HG02759 (cell line): ENCODE data around the gene TECPR1.
A peak's percentile ranks its signal among the peaks of the same experiment; 100 is the strongest.

ENCODE experiments used
- ATAC-seq: cut with Tn5 transposase; IDR thresholded peaks from one replicate; pipeline ENCODE4 v1.9.1; 2021; ENCODE audit warnings: mild to moderate bottlenecking, moderate library complexity; ENCODE audit not compliant: unreplicated experiment

TECPR1 gene

DNA sequence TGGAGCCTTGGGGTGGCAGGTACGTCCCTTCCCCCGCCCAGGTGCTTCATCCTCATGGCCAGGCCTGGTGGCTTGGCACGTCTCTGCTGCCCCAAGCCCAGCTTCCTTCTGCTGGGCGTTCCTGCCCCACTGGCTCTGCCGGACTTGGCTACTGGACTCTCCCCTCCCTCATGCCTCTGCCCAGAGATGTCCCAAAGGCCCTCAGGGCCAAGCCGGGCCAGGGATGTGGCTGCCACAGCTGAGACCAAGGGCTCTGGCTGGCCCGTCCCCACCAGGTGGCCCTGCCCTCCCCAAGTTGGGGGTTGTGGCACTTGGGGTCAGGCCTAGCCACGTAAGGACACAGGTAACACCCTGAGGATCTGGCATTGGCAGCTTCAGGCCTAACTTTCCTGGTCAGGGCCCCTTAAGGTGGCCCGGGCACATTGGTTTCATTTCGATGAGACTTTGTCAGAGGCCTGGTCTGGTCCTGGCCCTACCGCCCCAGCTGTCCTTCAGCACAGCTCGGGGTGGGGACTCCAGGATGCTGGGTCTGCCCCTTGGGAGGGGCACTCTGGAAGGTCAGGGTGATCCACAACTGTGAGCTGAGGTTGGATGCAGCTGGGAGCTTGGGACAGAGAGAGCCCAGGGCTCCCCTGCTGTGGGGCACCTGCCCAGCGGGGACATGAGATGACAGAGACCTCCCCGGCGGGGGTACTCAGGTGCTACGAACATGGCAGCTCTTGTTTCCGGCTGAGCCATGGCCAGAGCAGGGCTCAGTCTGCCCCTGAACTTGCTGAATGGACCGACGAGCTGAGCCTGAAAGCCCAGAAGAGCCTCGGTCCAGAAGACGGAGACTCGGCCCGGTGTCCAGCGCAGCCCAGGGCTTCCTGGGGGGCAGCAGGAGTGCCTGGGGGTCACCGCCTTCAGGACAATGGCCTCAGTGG is 37.9 kb downstream of the TECPR1 start:
- ATAC-seq, result no peak

DNA sequence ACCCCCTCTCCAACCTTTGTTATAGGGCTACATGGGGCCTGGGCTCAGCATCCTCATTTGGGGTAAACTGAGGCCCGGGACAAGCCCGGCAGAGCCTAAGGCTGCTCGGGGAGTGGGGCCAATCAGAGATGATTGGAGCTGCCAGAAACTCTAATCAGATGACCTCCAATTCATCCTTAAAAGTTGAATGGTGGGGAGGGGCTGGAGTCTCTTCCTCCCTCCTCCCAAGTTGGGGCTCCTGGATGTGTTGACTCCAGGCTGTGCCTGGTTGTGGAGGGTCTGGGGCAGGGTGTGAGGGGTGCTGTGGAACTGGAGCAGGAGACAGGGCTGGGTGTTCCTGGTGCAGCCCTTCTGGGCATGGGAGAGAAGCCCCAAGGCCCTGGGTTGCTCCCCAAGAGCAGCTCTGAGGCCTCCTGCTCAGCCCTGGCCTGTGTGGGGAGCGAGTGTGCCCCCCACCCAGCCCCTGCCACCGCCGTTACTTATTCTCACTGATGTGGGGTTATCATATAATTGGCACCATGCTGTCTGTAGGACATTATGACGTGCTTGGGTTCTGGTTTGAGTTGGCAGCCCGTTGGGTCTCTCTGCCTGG is 38.6 kb downstream of the TECPR1 start:
- no peak for ATAC-seq

DNA sequence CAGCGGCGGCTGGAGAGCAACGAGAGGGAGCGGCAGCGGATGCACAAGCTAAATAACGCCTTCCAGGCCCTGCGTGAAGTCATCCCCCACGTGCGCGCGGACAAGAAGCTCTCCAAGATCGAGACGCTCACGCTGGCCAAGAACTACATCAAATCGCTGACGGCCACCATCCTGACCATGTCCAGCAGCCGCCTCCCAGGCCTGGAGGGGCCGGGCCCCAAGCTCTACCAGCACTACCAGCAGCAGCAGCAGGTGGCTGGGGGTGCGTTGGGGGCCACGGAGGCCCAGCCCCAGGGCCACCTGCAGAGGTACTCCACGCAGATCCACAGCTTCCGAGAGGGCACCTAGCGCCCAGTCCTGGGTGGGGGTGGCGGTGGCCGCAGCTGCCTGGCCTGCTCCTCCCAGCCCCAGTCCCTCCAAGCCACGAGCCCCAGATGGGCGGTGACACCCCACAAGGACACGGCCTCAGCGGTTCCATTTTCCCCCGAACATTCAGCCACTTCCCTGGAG is 39.4 kb downstream of the TECPR1 start:
- ATAC-seq, result no peak

DNA sequence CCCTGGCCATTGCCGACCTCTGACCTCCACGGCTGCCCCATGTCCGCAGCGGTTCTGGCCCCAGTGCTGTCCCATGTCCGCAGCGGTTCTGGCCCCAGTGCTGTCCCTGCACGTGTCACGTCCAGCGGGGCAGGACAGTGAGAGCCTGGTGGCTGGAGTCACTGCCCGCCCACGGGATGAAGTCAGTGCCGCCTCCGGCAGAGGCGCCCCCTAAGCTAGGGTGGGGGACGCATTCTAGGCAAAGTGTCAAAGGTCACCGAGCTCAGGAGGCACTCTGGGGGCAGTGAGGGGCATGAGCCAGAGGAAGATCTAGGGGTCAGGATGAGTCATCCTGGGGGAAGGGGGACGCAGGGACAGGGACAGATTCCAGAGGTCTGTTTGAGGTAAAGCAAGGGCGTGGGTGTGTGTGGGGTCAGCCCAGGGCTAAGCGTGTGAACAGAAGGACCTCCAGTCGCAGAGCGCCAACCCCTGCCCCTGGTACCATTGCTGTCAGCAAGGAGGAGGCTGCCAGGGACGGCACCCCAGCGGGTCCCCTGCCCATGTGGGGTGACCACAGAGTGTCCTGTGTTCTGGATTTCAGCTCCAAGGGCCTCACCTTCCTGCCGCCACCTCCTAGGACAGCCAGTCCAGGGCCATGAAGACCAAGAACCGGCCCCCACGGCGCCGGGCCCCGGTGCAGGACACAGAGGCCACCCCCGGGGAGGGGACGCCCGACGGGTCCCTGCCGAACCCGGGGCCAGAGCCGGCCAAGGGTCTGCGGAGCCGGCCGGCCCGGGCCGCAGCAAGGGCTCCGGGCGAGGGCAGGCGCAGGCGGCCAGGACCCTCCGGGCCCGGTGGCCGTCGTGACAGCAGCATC is 40.1 kb downstream of the TECPR1 start:
- ATAC-seq, result no peak

DNA sequence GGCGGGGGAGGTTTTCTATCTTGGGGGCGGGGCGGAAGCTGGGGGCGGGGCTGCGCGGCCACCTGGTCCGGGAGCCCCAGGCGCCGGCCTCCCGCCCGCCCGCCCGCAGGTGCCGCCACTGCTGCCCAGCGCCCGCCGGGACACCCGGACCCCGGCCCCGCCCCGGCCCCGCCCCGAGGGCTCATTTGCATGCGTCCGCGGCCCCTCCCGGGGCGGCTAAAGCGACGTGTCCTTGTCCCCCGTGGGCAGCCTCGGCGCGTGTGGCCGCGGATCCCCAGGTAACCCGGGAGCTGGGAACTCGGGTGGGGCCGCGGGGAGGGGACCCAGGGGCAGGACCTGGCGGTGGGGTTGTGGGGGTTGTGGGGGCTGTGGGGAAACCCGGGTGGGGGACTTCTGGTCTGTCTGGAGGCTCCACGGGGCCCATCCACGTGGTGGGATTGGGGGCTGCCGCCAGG is 40.8 kb downstream of the TECPR1 start, which contains the start of gene BHLHA15:
TSS of gene BHLHA15 (plus strand) at position 219 of the 455 bp plus-strand sequence. CDS start 871 bp downstream, outside the sequence.
- ATAC-seq, result no peak

DNA sequence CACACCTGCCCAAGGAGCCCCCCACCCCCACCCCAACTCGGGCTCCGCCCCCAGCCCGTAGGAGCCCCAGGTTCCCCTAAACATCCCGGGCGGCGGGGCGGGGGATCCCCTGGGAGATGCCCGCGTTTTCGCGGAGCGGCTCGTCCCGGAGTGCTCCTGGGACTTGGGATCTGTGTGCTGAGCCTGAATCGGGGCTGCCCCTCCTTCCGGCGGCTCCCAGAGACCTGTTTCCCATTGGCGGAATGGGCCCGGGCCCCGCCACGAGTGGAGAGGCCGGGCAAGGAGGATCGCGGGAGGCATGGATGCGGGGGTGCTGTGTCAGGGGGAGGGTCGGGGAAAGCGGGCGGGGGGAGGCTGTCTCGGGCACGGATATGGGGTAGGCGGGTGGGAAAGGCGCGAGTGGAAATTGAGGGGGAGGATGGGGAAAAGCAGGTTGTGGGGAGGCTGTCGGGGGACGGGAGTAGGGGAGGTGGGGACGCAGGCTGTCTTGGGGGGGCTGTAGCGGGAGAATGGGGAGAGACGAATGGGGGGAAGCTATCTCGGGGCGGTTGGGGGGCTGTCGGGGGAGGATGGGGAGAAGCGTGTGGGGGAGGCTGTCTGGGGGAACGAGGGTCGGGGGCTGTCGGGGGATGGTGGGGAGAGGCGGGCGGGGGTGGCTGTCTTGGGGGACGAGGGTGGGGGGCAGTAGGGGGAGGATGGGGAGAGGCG is 41.4 kb downstream of the TECPR1 start:
- ATAC-seq, result no peak

DNA sequence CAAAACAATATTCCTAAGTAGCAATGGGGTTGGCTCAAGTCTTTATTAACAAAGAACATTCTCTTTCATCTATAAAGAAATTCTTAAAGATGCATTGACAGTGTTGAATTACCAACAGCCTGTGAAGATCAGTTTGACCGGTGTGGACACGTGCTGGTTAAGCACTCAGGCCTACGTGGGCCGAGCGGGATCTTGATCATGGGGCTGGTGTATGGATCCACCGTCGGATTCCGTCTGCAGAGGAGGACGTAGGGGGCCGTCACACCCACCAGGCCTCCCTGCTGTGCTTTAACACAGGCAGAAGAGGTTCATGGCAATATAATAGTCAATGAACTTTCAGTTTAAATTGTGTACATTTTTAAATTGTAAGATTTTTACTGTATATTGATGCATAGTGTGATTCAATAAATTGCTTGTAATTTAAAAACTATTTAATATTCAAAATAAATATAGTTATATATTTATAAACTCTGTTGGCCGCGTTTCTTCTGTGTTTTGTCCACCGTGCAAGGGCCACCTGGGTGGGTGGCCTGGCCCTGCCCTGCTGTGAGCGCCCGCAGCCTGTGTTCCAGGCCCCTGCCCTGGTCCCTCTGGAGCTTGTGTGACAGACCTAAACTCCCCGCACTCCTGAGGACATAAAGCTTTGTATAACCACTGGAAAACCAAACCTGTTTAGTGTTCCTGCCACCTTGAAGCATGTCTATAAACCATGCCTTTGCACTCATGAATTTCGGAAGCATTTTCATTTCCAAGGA is 42.7 kb downstream of the TECPR1 start:
- ATAC-seq, result no peak

DNA sequence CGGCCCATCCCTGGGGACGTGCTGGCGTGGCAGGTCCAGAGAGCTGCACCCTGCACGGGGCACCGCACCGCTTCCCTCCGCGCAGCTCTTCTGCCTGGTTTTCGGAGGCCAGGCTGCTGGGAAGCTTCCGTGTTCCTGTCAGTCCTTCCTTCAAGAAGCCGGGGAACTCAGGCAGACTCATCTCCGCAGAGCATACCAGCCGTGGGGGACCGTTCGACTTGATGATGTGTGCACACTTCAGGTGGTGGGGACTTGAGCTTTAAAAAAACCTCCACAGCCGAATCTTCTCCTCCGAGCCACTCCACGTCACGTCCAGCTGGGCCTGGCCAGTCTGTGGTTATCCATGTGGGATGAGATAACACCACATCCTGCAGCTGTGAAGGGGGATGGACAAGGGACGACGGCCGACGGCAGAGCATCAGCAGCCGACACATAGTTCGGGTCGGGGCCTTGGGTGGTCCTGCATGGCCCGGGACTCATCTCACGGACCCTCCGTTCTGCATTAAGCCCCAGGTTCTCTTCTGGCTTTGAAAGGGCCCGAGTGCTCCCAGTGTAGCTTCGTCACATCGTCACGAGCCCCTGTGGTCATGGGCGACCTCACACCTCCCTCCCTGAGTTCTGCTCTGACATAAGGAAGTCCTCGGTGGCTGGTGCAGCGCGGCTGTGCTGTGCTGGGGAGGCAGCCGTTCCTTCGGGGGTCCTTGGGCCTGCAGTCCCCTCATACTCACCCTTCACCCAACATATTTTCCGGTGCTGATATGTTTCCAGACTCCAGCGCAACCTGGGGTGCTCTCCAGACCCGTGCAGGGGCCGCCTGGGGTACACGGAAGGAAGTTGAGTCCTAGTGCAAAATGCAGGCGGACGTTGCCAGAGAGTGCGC is 45.3 kb downstream of the TECPR1 start:
- ATAC-seq, result no peak

DNA sequence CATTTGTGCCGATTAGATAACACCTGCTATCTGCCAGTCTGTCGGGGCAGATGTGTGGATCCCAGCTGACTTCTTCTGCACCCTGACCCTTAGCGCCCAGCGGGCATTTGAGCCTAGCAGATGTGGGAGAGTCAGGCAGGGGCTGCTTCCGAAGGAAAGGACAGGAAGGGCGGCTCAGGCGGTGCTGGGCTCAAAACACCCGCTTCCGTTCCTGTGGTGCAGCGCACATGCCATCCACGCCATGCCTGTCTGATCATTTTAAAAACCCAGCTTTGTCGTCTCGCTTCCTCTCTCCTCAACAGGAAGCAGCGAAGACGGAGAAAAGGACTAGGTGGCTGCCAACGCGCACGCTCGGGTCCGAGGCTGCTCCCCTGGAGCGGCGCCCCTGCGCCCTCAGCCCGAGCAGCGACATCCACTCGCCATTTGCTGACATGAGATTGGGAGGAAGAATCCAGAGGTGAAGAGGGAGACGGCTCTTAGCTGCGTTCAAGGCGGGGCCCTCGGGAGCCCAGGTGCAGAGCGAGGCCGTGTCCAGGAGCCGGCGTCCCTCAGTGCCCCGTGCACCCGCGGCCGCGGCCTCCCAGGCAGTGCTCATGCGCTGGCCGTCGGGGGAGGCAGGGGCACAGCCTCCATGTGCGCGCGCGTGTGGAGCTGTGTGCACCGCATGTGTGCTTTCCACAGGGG is 46.7 kb downstream of the TECPR1 start:
- no peak for ATAC-seq

DNA sequence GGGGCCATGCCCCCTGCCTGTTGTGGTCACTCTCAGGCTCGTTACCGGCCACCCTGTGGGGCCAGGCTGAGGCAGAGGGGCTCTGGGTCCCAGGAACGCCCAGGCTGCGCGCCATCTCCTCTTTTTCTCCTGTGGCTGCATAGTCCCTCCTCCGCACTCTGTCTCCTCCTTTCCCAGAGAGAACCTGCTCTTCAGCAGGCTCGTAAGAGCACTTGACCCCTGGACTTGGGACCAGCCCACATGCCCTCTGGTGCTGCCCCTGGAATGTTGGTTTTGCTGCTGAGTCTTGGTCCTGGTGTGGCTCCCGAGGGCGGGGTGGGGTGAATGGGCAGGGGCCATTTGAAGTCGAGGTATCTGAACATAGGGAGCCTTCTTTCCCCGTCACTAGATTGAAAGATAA is 47.4 kb downstream of the TECPR1 start:
- ATAC-seq, result no peak

DNA sequence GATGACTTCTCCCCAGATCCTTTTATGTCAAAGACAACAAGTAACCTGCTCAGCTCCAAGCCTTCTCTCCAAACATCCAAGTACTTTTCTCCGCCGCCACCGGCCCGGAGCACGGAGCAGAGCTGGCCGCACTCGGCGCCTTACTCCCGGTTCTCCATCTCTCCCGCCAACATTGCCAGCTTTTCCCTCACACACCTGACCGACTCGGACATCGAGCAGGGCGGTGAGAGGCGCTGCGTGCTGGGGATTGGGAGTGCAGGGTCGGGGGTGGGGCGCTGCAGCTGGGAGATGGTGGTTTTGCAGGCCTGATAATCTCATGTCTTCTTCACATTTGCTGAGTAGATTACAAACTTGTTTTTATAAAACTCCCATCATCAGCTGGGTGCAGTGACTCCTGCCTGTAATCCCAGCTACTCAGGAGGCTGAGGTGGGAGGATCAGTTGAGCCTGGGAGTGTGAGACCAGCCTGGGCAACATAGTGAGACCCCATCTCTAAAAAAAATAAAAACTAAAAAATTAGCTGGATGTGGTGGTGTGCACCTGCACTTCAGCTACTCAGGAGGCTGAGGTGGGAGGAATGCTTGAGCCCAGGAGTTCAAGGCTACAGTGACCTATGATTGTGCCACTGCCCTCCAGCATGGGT is 47.9 kb downstream of the TECPR1 start:
- no peak for ATAC-seq

DNA sequence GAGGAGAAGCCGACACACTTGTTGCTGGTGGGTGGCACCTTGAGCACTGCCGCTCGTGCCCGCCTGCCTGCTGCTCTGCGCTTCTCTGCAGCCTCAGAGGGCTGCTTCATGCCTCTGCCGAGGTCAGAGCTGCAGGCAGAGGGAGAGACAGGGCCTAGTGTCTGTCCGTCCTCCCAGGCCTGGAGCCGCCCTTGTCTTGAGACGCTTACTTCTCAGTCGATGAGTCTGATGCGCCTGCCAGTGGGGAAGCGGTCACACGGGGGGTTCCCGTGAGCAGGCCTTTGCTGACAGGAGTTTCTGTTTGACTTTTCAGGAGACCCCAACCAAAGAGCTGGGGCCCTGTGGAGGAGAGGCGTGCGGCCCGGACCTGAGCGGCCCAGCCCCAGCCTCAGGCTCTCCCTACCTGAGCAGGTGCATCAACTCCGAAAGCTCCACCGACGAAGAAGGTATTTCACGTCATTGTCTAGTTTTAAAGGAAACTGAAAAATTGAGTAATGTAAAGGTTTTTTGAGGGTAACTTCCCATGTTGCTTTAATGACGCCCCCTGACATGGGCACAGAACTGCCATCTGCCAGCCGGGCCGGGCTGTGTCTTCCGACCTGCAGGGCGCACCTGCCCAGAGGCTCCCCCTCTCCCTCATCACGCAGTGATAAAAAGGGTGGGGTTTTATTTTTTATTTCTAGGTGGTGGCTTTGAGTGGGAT is 48.6 kb downstream of the TECPR1 start:
- ATAC-seq, result peak; percentile 45

DNA sequence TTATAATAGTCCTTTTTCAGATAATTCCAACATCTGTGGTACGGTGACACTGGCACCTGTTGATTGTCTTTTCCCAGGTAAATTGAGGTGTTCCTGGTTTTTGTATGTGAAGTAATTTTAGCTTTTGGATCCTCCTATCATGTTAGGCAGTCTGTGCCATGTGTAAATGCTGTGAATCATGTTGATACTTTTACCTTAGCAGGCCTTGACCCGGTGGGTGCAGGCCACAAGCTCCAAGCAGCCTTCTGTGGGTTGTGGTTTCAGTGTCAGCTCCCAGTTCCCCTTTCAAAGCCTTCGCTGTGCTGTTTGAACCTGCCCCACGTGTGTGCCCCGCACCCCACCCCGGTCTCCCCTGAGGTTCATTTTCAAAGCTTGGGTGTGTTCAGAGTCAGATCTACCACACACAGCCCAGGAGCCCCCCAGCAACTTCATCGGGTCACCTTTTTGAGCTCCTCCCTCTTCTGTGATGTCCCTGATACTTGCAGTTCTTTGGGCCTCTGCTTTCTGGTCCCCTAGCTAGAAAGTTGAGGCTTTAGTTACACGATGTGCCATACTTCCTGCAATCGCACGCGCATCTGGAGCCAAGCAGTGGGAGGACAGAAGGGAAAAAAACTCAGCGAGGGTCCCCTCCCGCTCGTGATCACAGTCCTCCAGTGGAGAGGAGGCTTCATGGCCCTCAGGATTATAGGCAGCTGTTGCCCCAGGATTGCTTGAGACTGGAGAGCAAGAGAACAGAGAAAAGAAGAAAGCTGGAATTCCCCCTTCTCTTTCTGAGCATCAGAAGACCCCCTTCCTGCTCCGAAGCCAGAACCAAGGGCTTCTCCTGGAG is 49.5 kb downstream of the TECPR1 start:
- peak; percentile 91 for ATAC-seq

DNA sequence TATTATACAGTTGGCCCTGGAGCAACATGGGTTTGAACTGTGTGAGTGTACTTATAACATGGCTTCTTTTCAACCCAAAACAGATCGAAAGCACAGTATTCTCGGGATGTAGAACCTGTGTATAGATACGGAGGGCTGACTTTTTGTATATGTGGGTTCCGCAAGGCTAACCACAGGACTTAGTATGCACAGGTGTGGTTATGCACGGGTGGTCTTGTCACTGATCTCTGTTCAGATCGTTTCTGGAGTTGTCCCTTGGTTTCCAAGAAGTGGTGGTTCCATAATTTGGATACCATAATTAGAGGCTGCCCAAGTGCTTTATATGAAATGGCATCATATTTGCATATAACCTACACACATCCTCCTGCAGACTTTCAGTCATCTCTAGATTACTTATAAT is 51.7 kb downstream of the TECPR1 start:
- peak; percentile 48 for ATAC-seq

DNA sequence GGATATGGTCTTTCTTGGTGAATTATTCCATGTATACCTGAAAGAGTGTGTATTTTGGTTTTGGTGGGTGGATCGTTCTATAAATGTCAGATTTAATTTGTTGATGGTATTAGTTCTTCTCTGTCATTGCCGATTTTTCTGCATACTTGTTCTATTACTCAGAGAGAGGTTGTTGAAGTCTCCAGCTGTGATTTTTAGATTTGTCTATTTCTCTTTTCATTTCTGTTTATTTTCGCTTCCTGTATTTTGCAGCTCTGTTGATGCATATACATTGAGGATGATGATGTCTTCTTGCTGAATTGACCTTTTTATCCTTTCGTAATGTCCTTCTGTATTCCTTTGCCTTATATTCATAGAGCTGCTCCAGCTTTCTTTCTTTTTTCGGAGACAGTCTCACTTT is 52.9 kb downstream of the TECPR1 start:
- ATAC-seq, result no peak
